ENCODE results near the gene RNF130.

DNA sequence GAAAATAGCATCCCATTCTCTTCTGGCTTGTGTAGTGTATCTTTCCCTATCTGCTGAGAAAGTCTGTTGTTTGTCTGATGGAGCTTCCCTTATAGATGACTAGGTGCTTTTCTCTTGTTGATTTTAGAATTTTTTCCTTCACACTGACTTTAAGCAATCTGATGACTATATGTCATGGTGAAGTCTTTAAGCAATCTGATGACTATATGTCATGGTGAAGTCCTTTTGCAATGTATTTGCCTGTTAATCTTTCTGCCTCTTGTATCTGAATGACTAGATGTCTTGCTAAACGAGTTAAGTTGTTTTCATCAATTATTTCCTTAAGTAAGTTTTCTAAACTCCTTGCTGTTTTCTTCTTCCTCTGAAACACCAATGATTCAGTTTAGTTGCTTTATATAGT, 80.5 kb downstream of the RNF130 start:
- TF ChIP-seq, protein P1, sequence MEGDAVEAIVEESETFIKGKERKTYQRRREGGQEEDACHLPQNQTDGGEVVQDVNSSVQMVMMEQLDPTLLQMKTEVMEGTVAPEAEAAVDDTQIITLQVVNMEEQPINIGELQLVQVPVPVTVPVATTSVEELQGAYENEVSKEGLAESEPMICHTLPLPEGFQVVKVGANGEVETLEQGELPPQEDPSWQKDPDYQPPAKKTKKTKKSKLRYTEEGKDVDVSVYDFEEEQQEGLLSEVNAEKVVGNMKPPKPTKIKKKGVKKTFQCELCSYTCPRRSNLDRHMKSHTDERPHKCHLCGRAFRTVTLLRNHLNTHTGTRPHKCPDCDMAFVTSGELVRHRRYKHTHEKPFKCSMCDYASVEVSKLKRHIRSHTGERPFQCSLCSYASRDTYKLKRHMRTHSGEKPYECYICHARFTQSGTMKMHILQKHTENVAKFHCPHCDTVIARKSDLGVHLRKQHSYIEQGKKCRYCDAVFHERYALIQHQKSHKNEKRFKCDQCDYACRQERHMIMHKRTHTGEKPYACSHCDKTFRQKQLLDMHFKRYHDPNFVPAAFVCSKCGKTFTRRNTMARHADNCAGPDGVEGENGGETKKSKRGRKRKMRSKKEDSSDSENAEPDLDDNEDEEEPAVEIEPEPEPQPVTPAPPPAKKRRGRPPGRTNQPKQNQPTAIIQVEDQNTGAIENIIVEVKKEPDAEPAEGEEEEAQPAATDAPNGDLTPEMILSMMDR (IDR thresholded peaks at IDR 0.05): no peak
- no peak for TF ChIP-seq POLR2AphosphoS5 (IDR thresholded peaks at IDR 0.05)
